SKM-1 (cell line): ENCODE data around the gene FILIP1L.

Source experiments
- DNase-seq: peaks from one replicate; lab custom pipeline; 2025; ENCODE audit not compliant: unreplicated experiment; lab: John Stamatoyannopoulos, UW

Gene FILIP1L

GRCh38 chr3:100019719-100020118, 94.6 kb downstream of the FILIP1L start:
- DNase-seq = no peak

GRCh38 chr3:100018806-100019205, 95.5 kb downstream of the FILIP1L start:
- no peak for DNase-seq

GRCh38 chr3:100010087-100010417, 104.2 kb downstream of the FILIP1L start:
- DNase-seq = no peak

GRCh38 chr3:100009276-100010086, 104.8 kb downstream of the FILIP1L start:
- no peak for DNase-seq

GRCh38 chr3:100008081-100008698, 106.1 kb downstream of the FILIP1L start:
- DNase-seq = no peak

- no peak for DNase-seq
These were observed 107.0 kb downstream of the FILIP1L start for GRCh38 chr3:100007313-100007712.

GRCh38 chr3:100006570-100007271, 107.6 kb downstream of the FILIP1L start:
- DNase-seq = no peak

- DNase-seq = no peak
These were observed 108.5 kb downstream of the FILIP1L start for GRCh38 chr3:100005665-100006393.

GRCh38 chr3:100004931-100005330, 109.4 kb downstream of the FILIP1L start:
- no peak for DNase-seq

GRCh38 chr3:100003609-100004503, 110.4 kb downstream of the FILIP1L start:
- DNase-seq = no peak

- DNase-seq = no peak
These were observed 111.5 kb downstream of the FILIP1L start for GRCh38 chr3:100002599-100003350.

- no peak for DNase-seq
These were observed 112.6 kb downstream of the FILIP1L start for GRCh38 chr3:100001526-100002270.

- DNase-seq = no peak
These were observed 113.2 kb downstream of the FILIP1L start for GRCh38 chr3:100001083-100001482.

GRCh38 chr3:99999536-99999935, 114.8 kb downstream of the FILIP1L start:
- no peak for DNase-seq

GRCh38 chr3:99997293-99997692, 117.0 kb downstream of the FILIP1L start:
- no peak for DNase-seq

GRCh38 chr3:99990179-99990578, 124.1 kb downstream of the FILIP1L start:
- DNase-seq = no peak

- DNase-seq = no peak
These were observed 129.6 kb downstream of the FILIP1L start for GRCh38 chr3:99984668-99985067.

- DNase-seq = no peak
These were observed 130.2 kb downstream of the FILIP1L start for GRCh38 chr3:99984139-99984538.

- DNase-seq = no peak
These were observed 131.7 kb downstream of the FILIP1L start for GRCh38 chr3:99982650-99983049.
